Smooth muscle cell (in vitro differentiated cells): Measurements from ENCODE around the gene TBX3. TPM values are rescaled to one million over a fixed set of nuclear protein-coding genes. Genes with fewer than 3 reads are reported as not detected.
A peak's percentile ranks its signal among the peaks of the same experiment; 100 is the strongest.

ENCODE experiments used
- DNase-seq: peaks from one replicate; lab custom pipeline; 2025; ENCODE audit not compliant: unreplicated experiment; lab: John Stamatoyannopoulos, UW
- H2AFZ ChIP-seq: fragments of 200-600 bp; sonication (generic); 2 replicates; pipeline ENCODE4 v1.6.0; 2016; ENCODE audit warnings: antibody characterized with exemption, low read depth, mild to moderate bottlenecking
- H3F3A ChIP-seq: fragments of 200-600 bp; sonication (generic); 2 replicates; pipeline ENCODE4 v1.6.0; 2017; ENCODE audit warnings: antibody characterized with exemption, low read depth
- H3K27ac ChIP-seq: fragments of 200-600 bp; sonication (generic); 2 replicates; pipeline ENCODE4 v1.5.1; 2016; ENCODE audit warnings: low read depth, mild to moderate bottlenecking
- H3K27me3 ChIP-seq: fragments of 200-600 bp; sonication (generic); 2 replicates; pipeline ENCODE4 v1.6.1; 2016; ENCODE audit warnings: low read depth, mild to moderate bottlenecking
- H3K36me3 ChIP-seq: fragments of 200-600 bp; sonication (generic); 2 replicates; pipeline ENCODE4 v1.5.1; 2016; ENCODE audit warnings: low read depth
- H3K4me1 ChIP-seq: fragments of 200-600 bp; sonication (generic); 2 replicates; pipeline ENCODE4 v1.5.1; 2016; ENCODE audit warnings: low read depth
- H3K4me2 ChIP-seq: fragments of 200-600 bp; sonication (generic); 2 replicates; pipeline ENCODE4 v1.6.0; 2016; ENCODE audit warnings: mild to moderate bottlenecking
- H3K4me3 ChIP-seq: fragments of 200-600 bp; sonication (generic); 2 replicates; pipeline ENCODE4 v1.5.1; 2016; ENCODE audit warnings: mild to moderate bottlenecking
- H3K79me2 ChIP-seq: fragments of 200-600 bp; sonication (generic); 2 replicates; pipeline ENCODE4 v1.6.0; 2016; ENCODE audit warnings: low read depth, mild to moderate bottlenecking
- H3K9ac ChIP-seq: fragments of 200-600 bp; sonication (generic); 2 replicates; pipeline ENCODE4 v1.6.0; 2016; ENCODE audit warnings: low read depth
- H3K9me3 ChIP-seq: fragments of 200-600 bp; sonication (generic); replicated peaks from 2 replicates; pipeline ENCODE4 v1.5.1; 2016; ENCODE audit warnings: low read depth
- H4K20me1 ChIP-seq: fragments of 200-600 bp; sonication (generic); 2 replicates; pipeline ENCODE4 v1.6.0; 2016; ENCODE audit warnings: low read depth
- CTCF ChIP-seq: fragments of 200-600 bp; sonication (generic); IDR thresholded peaks from 2 replicates; pipeline ENCODE4 v1.5.1; 2017; ENCODE audit warnings: borderline replicate concordance, mild to moderate bottlenecking, antibody characterized with exemption; ENCODE audit not compliant: insufficient read depth, poor library complexity, severe bottlenecking
- WGBS: methylation state at CpG from one replicate; pipeline ENCODE4 v1.1.7; 2016; ENCODE audit warnings: low lambda C conversion rate; 5-methylcytosine and 5-hydroxymethylcytosine counted together
- polyA plus RNA-seq: library from polyadenylated mRNA; unstranded; fragments of >200 nt; fragmentation: Nextera tagmentation; extraction: Ambion mirVana; gene quantifications from 2 replicates; pipeline ENCODE4 v1.2.1, GENCODE V29; 2016
- total RNA-seq: library from RNA; depleted of rRNA; stranded (reverse); fragments of >200 nt; gene quantifications from 2 replicates; pipeline ENCODE4 v1.2.3, GENCODE V29; 2014

TBX3 gene
- total and polyA plus RNA-seq, 2 experiments from 2014 or later = 100 TPM

GRCh38 chr12:114680604-114681069, 3.3 kb downstream of the TBX3 start:
- H2AFZ ChIP-seq = no peak overlapping the region
- peaks cover 88% of the 10 kb centered on the region for H3K79me2 ChIP-seq
- H3K36me3 ChIP-seq = no peaks in the 10 kb centered on the region
- peak overlapping the region; percentile 88 for H3K4me3 ChIP-seq
- no peak for TF ChIP-seq CTCF
- DNase-seq = no peak
- H3F3A ChIP-seq = peaks cover 51% of the 10 kb centered on the region
- WGBS = 1% methylated on average over 11 of the region's 11 CpGs
- peaks cover 30% of the 10 kb centered on the region for H3K4me1 ChIP-seq
- peak overlapping the region; percentile 89 for H3K4me2 ChIP-seq
- H3K9ac ChIP-seq = peak overlapping the region; percentile 89
- H4K20me1 ChIP-seq = peaks cover 68% of the 10 kb centered on the region
- H3K27me3 ChIP-seq = no peaks in the 10 kb centered on the region
- peak overlapping the region; percentile 99 for H3K27ac ChIP-seq
- H3K9me3 ChIP-seq = no peaks in the 10 kb centered on the region

- peaks cover 71% of the 10 kb centered on the region for H4K20me1 ChIP-seq
- peak overlapping the region; percentile 88 for H3K4me3 ChIP-seq
- peaks cover 89% of the 10 kb centered on the region for H3K79me2 ChIP-seq
- H3K4me1 ChIP-seq = peaks cover 24% of the 10 kb centered on the region
- 3% methylated on average over 11 of the region's 11 CpGs for WGBS
- no peaks in the 10 kb centered on the region for H3K9me3 ChIP-seq
- no peak for TF ChIP-seq CTCF
- H3K27ac ChIP-seq = peak overlapping the region; percentile 99
- H2AFZ ChIP-seq = no peak overlapping the region
- no peaks in the 10 kb centered on the region for H3K36me3 ChIP-seq
- DNase-seq = no peak
- peak overlapping the region; percentile 89 for H3K4me2 ChIP-seq
- peak overlapping the region; percentile 89 for H3K9ac ChIP-seq
- no peaks in the 10 kb centered on the region for H3K27me3 ChIP-seq
- H3F3A ChIP-seq = peaks cover 57% of the 10 kb centered on the region
These were observed 4.0 kb downstream of the TBX3 start for GRCh38 chr12:114679942-114680341.

- peak overlapping the region; percentile 99 for H3K27ac ChIP-seq
- H3K9me3 ChIP-seq = no peaks in the 10 kb centered on the region
- peak overlapping the region; percentile 89 for H3K9ac ChIP-seq
- H3K4me3 ChIP-seq = peak overlapping the region; percentile 88
- H3F3A ChIP-seq = peaks cover 61% of the 10 kb centered on the region
- WGBS = 3% methylated on average over 10 of the region's 10 CpGs
- peak overlapping the region; percentile 89 for H3K4me2 ChIP-seq
- no peaks in the 10 kb centered on the region for H3K36me3 ChIP-seq
- no peak for TF ChIP-seq CTCF
- peaks cover 24% of the 10 kb centered on the region for H3K4me1 ChIP-seq
- H3K27me3 ChIP-seq = no peaks in the 10 kb centered on the region
- peaks cover 94% of the 10 kb centered on the region for H3K79me2 ChIP-seq
- no peak overlapping the region for H2AFZ ChIP-seq
- no peak for DNase-seq
- H4K20me1 ChIP-seq = peaks cover 76% of the 10 kb centered on the region
These were observed 4.5 kb downstream of the TBX3 start for GRCh38 chr12:114679452-114679875.

- Histone ChIP-seq H3K9ac (peak overlapping the region; percentile 89), H4K20me1 (peaks cover 80% of the 10 kb centered on the region), H3F3A (peaks cover 68% of the 10 kb centered on the region), H3K4me3 (peak overlapping the region; percentile 88), H3K36me3 (no peaks in the 10 kb centered on the region), H3K9me3 (no peaks in the 10 kb centered on the region), H3K4me2 (peak overlapping the region; percentile 89), H2AFZ (no peak overlapping the region), H3K79me2 (peaks cover 99% of the 10 kb centered on the region), H3K4me1 (peaks cover 24% of the 10 kb centered on the region), H3K27ac (peak overlapping the region; percentile 99), H3K27me3 (no peaks in the 10 kb centered on the region)
- no peak for TF ChIP-seq CTCF
- WGBS = 33% methylated on average over 2 of the region's 2 CpGs
- DNase-seq = no peak
These were observed 5.3 kb downstream of the TBX3 start for GRCh38 chr12:114678718-114679117.
